Measurements from ENCODE around the gene PRDX5. TPM values are rescaled to one million over a fixed set of nuclear protein-coding genes. Genes with fewer than 3 reads are reported as not detected.

PRDX5 gene
- total and polyA plus RNA-seq, 4 donors = 165 to 777 (median 374) TPM

GRCh38 chr11:64288353-64288750 is 29.6 kb upstream of the PRDX5 start:
- Histone ChIP-seq H3K4me3 (no peak overlapping the region), H3K9ac (ENCODE audit: insufficient read depth in 1 of 2, low read length in 2 of 2) (no peak overlapping the region), H3K27me3 (ENCODE audit: control insufficient read depth in 3 of 3, insufficient read depth in 3 of 3, low read length in 2 of 3) (peaks cover 0 to 22% (median 16%) of the 10 kb centered on the region in 3 donors), H3K36me3 (ENCODE audit: control insufficient read depth in 4 of 4, insufficient read depth in 4 of 4, low read length in 4 of 4) (peaks cover 0 to 3% (median 0%) of the 10 kb centered on the region in 4 donors), H3K4me1 (ENCODE audit: control insufficient read depth in 5 of 5, insufficient read depth in 5 of 5, low read length in 5 of 5) (peaks cover 0 to 29% (median 0%) of the 10 kb centered on the region in 5 donors), H3K27ac (ENCODE audit: low read depth in 1 of 2, low read length in 1 of 2) (no peak overlapping the region), H3K9me3 (ENCODE audit: control insufficient read depth in 4 of 4, insufficient read depth in 3 of 4, low read length in 3 of 4) (peaks cover 0 to 5% (median 0%) of the 10 kb centered on the region in 4 donors)
- WGBS, 2 donors = 91 to 92% methylated on average over 8 to 9 of the region's 9 CpGs
- DNase-seq = no peak
- TF ChIP-seq CTCF (IDR thresholded peaks at IDR 0.05; ENCODE audit: control extremely low read depth, extremely low read depth) = no peak
- ATAC-seq (ENCODE audit: insufficient read depth, low FRiP score) = no peak

DNA sequence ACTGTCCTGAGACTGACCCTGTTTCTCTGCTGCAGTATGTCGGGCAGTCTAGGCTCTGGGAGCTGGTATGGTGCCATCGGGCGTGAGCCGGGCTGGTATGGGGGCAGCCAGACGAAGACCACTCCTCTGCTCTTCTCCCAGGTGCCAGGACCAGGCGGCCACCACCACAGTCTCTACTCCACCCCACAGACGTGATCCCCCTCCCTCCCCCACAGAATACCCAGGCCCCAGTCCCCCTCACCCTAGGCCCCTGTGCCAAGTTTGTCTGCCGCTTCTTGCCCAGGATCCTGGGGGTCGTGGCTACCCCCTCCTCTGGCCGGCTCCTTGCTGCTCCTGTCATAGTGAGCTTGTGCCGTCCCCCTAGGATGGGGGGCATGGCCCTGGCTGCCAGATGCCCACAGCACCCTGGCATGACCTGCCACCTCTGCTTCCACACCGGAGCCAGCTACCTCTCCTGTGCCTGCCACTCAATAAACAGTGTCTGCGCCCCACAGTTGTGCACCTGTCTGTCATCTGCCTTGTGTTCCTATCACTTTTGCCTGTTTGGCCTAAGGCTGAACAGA is 28.8 kb upstream of the PRDX5 start:
- H3K36me3 ChIP-seq (ENCODE audit: control insufficient read depth in 4 of 4, insufficient read depth in 4 of 4, low read length in 4 of 4) = peaks cover 0 to 3% (median 0%) of the 10 kb centered on the region in 4 donors
- WGBS, 2 donors = 93 to 98% methylated on average over 13 of the region's 13 CpGs
- no peak overlapping the region for H3K9ac ChIP-seq (ENCODE audit: insufficient read depth in 1 of 2, low read length in 2 of 2)
- DNase-seq = no peak
- TF ChIP-seq CTCF (IDR thresholded peaks at IDR 0.05; ENCODE audit: control extremely low read depth, extremely low read depth) = no peak
- H3K27me3 ChIP-seq (ENCODE audit: control insufficient read depth in 3 of 3, insufficient read depth in 3 of 3, low read length in 2 of 3) = peaks cover 0 to 28% (median 21%) of the 10 kb centered on the region in 3 donors
- no peak overlapping the region for H3K4me3 ChIP-seq
- H3K27ac ChIP-seq (ENCODE audit: low read depth in 1 of 2, low read length in 1 of 2) = no peak overlapping the region
- H3K4me1 ChIP-seq (ENCODE audit: control insufficient read depth in 5 of 5, insufficient read depth in 5 of 5, low read length in 5 of 5) = peaks cover 0 to 22% (median 0%) of the 10 kb centered on the region in 5 donors
- ATAC-seq (ENCODE audit: insufficient read depth, low FRiP score) = no peak
- H3K9me3 ChIP-seq (ENCODE audit: control insufficient read depth in 4 of 4, insufficient read depth in 3 of 4, low read length in 3 of 4) = peaks cover 0 to 5% (median 0%) of the 10 kb centered on the region in 4 donors

- DNase-seq (no peak), ATAC-seq (ENCODE audit: insufficient read depth, low FRiP score) (no peak)
- Histone ChIP-seq H3K36me3 (ENCODE audit: control insufficient read depth in 4 of 4, insufficient read depth in 4 of 4, low read length in 4 of 4) (peaks cover 0 to 3% (median 0%) of the 10 kb centered on the region in 4 donors), H3K9ac (ENCODE audit: insufficient read depth in 1 of 2, low read length in 2 of 2) (no peak overlapping the region), H3K9me3 (ENCODE audit: control insufficient read depth in 4 of 4, insufficient read depth in 3 of 4, low read length in 3 of 4) (peaks cover 0 to 5% (median 0%) of the 10 kb centered on the region in 4 donors), H3K27me3 (ENCODE audit: control insufficient read depth in 3 of 3, insufficient read depth in 3 of 3, low read length in 2 of 3) (peaks cover 0 to 42% (median 32%) of the 10 kb centered on the region in 3 donors), H3K27ac (ENCODE audit: low read depth in 1 of 2, low read length in 1 of 2) (no peak overlapping the region), H3K4me3 (no peak overlapping the region), H3K4me1 (ENCODE audit: control insufficient read depth in 5 of 5, insufficient read depth in 5 of 5, low read length in 5 of 5) (peaks cover 0 to 19% (median 0%) of the 10 kb centered on the region in 5 donors)
- no peak for TF ChIP-seq CTCF (IDR thresholded peaks at IDR 0.05; ENCODE audit: control extremely low read depth, extremely low read depth)
- 48 to 56% methylated on average over 10 of the region's 10 CpGs for whole genome bisulfite sequencing, 2 donors
Observed at GRCh38 chr11:64290352-64291261, 27.3 kb upstream of the PRDX5 start.
